ENCODE results near the gene PSMB7.

PSMB7 gene

DNA sequence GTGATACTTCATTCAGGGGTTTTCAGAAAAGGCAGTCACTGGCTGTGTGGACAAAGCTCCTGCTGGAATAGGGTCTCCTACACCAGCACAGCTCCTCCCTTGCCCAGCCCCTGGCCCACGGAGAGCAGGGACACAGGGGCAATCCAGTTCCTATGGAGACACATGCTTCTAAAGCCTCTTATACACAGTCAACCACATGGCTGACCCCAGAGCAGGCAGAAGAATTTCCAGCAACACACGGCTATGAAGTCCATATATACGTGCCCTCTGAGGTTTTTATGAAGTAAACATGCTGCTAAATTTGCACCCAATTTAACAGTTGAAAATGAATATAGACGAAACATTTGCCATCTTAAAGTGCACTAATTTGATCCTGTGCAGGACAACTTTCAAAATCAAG, 19.4 kb downstream of the PSMB7 start:
- no peak for DNase-seq (ENCODE audit: extremely low read depth, low read depth)
- TF ChIP-seq, protein P1, sequence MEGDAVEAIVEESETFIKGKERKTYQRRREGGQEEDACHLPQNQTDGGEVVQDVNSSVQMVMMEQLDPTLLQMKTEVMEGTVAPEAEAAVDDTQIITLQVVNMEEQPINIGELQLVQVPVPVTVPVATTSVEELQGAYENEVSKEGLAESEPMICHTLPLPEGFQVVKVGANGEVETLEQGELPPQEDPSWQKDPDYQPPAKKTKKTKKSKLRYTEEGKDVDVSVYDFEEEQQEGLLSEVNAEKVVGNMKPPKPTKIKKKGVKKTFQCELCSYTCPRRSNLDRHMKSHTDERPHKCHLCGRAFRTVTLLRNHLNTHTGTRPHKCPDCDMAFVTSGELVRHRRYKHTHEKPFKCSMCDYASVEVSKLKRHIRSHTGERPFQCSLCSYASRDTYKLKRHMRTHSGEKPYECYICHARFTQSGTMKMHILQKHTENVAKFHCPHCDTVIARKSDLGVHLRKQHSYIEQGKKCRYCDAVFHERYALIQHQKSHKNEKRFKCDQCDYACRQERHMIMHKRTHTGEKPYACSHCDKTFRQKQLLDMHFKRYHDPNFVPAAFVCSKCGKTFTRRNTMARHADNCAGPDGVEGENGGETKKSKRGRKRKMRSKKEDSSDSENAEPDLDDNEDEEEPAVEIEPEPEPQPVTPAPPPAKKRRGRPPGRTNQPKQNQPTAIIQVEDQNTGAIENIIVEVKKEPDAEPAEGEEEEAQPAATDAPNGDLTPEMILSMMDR (IDR thresholded peaks at IDR 0.05; ENCODE audit: low read depth, low read length) = no peak

DNA sequence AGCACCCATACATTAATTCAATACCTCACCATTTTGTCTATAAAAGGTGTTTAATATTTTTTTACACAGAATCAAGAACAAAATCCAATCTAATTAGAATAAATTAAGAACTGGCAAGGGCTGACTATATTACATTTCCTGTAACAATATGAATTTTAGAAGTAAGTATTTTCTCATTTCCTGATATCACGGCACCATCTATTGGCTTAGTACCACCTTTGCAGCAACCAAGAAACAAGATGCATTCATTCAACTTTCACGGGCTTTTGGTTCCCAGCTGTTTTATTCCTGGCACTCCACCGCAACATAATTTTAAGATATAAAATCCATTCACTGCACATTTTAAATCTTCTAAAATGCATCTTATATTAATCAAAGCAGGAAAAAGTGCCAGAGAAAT, 20.6 kb downstream of the PSMB7 start:
- TF ChIP-seq, protein P1 (IDR thresholded peaks at IDR 0.05; ENCODE audit: low read depth, low read length) = peak; percentile 22
- DNase-seq (ENCODE audit: extremely low read depth, low read depth) = no peak

DNA sequence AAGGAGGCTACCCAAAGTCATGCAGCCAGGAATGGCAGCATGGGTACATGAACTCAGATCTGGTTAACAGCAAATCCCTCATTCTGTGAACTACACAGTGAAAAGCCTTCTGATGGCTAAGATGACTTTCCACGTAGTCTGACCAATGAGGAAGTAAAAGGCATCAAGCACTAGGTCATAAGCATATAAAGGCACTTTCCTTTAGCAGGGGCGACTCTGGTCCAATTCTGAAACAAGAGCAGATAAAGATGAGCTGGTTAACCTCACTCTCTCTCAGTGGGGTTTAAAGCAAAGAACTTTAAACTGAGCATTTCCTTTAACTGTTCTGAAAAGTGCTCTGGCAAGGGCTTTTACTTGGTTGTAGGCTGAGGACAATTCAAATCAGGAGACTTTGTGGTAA, 21.1 kb downstream of the PSMB7 start:
- TF ChIP-seq, protein P1 (IDR thresholded peaks at IDR 0.05; ENCODE audit: low read depth, low read length) = no peak
- DNase-seq (ENCODE audit: extremely low read depth, low read depth) = no peak

DNA sequence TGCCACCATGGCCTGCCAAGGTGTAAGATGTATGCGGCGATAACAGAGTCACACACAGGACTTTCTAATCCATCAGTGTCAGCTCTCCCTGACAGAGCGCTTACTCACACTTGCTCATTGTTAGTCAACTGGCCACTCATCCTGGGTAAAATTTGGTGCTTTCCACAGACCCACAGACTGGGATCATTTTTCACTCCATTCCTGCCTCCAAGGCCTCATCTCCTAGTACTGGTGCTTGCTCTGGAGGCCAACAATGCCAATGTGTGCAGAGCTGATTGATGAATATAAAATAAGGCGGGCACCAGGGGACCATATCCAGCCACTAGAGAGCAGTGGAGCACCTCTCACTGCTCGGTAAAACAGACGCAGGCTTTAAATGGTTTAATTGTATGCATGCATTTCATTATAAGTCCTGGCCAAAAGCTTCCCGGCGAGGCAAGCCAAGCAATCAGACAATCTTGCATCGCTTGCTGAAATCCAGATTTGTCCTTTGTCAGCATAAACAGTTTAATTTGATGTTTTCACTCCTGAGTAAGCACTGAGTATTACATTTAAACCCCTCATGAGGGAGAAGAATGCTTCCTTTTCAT, 22.3 kb downstream of the PSMB7 start:
- DNase-seq (ENCODE audit: extremely low read depth, low read depth) = peak; percentile 73
- TF ChIP-seq, protein P1 (IDR thresholded peaks at IDR 0.05; ENCODE audit: low read depth, low read length) = peak; percentile 71

DNA sequence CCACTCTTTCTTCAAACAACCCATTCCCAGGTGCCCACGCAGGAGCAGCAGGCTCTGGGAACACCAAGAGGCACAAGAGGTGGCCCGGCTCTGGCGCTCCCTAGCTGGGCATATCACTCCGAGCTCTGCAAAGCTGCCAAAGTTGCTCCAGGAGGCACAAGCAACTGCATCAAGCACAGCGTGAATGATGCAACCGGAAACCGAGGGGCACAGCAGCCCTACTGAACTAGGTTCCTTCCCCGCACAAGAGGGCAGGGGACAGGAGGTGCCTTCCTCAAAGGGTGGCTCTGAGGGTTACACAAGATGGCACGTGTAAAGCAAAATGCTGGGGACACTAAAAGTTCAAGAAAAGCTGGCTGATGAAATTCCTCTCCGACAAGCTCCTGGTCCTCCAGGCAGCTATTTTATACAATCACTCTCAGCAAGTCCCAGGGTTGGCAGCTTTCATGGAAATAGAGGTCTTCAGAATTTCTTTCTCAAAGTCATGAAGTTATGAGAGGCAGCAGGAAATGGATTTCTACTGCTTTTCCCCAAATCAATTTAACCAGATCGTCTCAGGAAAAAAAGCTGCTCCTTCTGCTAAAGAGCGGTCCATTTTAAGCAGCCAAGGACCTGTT, 22.9 kb downstream of the PSMB7 start:
- TF ChIP-seq, protein P1 (IDR thresholded peaks at IDR 0.05; ENCODE audit: low read depth, low read length) = no peak
- DNase-seq (ENCODE audit: extremely low read depth, low read depth) = no peak

DNA sequence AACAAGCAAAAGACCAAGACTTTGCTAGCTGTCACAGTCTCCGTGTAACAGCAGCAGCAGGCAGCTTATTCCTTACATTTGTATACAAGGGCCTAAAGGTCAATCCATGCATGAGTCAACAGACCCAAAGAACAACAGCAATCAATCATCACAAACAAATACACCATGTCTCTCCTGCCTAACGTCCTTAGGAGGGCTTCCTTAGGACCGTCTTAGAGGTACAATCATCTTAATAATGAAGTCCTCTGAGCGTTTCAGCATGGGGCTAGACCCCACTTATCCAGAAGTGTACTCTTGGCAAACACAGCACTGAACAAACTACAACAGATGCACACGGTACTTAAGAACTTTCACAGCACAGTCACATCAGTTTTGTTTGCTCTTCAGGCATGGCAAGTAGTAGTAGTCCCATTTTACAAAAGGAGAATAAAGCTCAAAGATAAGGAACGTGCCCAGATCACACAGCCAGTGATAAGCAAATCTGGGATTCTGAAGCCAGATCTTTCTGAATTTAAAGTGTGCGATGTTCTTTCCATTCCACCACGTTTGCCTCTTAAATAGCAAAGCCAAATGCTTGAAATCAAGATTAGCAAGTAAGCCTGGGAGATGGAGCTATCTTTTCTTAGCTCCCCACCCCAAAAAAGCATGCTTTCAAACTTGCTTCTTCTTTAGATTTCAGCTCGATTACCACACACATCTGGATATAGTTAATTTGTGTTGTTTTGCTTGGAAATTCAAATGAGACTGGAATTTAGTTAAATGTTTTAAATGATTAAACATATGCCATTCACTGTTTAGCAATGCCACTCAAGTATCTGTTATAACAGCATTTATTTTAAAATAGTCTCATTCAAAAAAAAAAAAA, 24.2 kb downstream of the PSMB7 start:
- no peak for DNase-seq (ENCODE audit: extremely low read depth, low read depth)
- TF ChIP-seq, protein P1 (IDR thresholded peaks at IDR 0.05; ENCODE audit: low read depth, low read length) = no peak

Data from AG09319 (cell line).